Stimulated activated CD8-positive, alpha-beta memory T cell treated with anti-CD3 and anti-CD28 coated beads, Interleukin-4, amount 100 ng/mL, for 48 hours (primary cell): ENCODE data around the gene C15orf40.

ENCODE experiments used
- DNase-seq: peaks from one replicate; pipeline ENCODE4 v3.0.0-alpha.2; 2020

C15orf40 gene

GRCh38 chr15:82992436-82992998, 18.9 kb downstream of the C15orf40 start:
- DNase-seq = no peak

GRCh38 chr15:82986442-82986780, 25.0 kb downstream of the C15orf40 start:
- no peak for DNase-seq

- DNase-seq = peak; percentile 92
These were observed 25.6 kb downstream of the C15orf40 start, which contains the start of gene RAMAC for GRCh38 chr15:82985688-82986441. Gene RAMAC (plus strand): TSS chr15:82986210. CDS start chr15:82989019, 2,809 bp downstream.

GRCh38 chr15:82980981-82981380, 30.5 kb downstream of the C15orf40 start:
- no peak for DNase-seq

- DNase-seq = no peak
These were observed 31.7 kb downstream of the C15orf40 start for GRCh38 chr15:82979726-82980125.

GRCh38 chr15:82978438-82978837, 33.0 kb downstream of the C15orf40 start:
- DNase-seq = no peak

- DNase-seq = no peak
These were observed 34.4 kb downstream of the C15orf40 start for GRCh38 chr15:82977076-82977475.

GRCh38 chr15:82972990-82973389, 38.4 kb downstream of the C15orf40 start:
- DNase-seq = no peak

- no peak for DNase-seq
These were observed 40.0 kb downstream of the C15orf40 start for GRCh38 chr15:82971218-82971984.

- no peak for DNase-seq
These were observed 40.7 kb downstream of the C15orf40 start for GRCh38 chr15:82970696-82971095.

- DNase-seq = no peak
These were observed 41.3 kb downstream of the C15orf40 start for GRCh38 chr15:82970078-82970686.

- DNase-seq = no peak
These were observed 42.1 kb downstream of the C15orf40 start for GRCh38 chr15:82969353-82969752.

- DNase-seq = no peak
These were observed 43.4 kb downstream of the C15orf40 start for GRCh38 chr15:82968066-82968465.

GRCh38 chr15:82966671-82967071, 44.8 kb downstream of the C15orf40 start:
- DNase-seq = peak; percentile 36

- no peak for DNase-seq
These were observed 46.5 kb downstream of the C15orf40 start for GRCh38 chr15:82964890-82965289.

GRCh38 chr15:82963471-82964341, 47.7 kb downstream of the C15orf40 start:
- no peak for DNase-seq

- no peak for DNase-seq
These were observed 50.7 kb downstream of the C15orf40 start for GRCh38 chr15:82960766-82961165.

GRCh38 chr15:82959423-82959822, 52.0 kb downstream of the C15orf40 start:
- DNase-seq = no peak

- no peak for DNase-seq
These were observed 52.8 kb downstream of the C15orf40 start for GRCh38 chr15:82958638-82959037.

GRCh38 chr15:82952158-82953081, 59.0 kb downstream of the C15orf40 start, which contains the start of gene HOMER2:
Gene HOMER2 (minus strand): TSS chr15:82952720. CDS start chr15:82952535, 185 bp downstream.
- DNase-seq = peak; percentile 29
